ENCODE data around the gene FAM174C.
"Not testable (repeated sequence)": the region's sequence is repeated elsewhere in the genome, so short reads cannot be mapped to it uniquely, and the experiment has no call there.

Gene FAM174C

GRCh38 chr19:1316466-1316865 lies 41.1 kb downstream of the FAM174C start:
- TF ChIP-seq CTCF (IDR thresholded peaks at IDR 0.05; ENCODE audit: low read depth, low read length): no peak
- no peak overlapping the region for H3K4me3 ChIP-seq (ENCODE audit: low read depth, low read length)
- H3K27me3 ChIP-seq (ENCODE audit: insufficient read depth, low read depth, severe bottlenecking): no peaks in the 10 kb centered on the region
- H3K9me3 ChIP-seq (ENCODE audit: severe bottlenecking): no peaks in the 10 kb centered on the region
- H3K27ac ChIP-seq: no peak overlapping the region
- no peaks in the 10 kb centered on the region for H3K36me3 ChIP-seq
- no peak for DNase-seq

GRCh38 chr19:1317274-1318003 lies 42.1 kb downstream of the FAM174C start:
- no peaks in the 10 kb centered on the region for H3K27me3 ChIP-seq (ENCODE audit: insufficient read depth, low read depth, severe bottlenecking)

GRCh38 chr19:1318678-1319471 lies 43.5 kb downstream of the FAM174C start:
- no peaks in the 10 kb centered on the region for H3K27me3 ChIP-seq (ENCODE audit: insufficient read depth, low read depth, severe bottlenecking)
- no peak for TF ChIP-seq CTCF (IDR thresholded peaks at IDR 0.05; ENCODE audit: low read depth, low read length)
- peak; percentile 64 for DNase-seq
- no peaks in the 10 kb centered on the region for H3K36me3 ChIP-seq
- peak overlapping the region; percentile 11; the same call in 1 of the 2 replicates for H3K27ac ChIP-seq
- no peaks in the 10 kb centered on the region for H3K9me3 ChIP-seq (ENCODE audit: severe bottlenecking)
- peak overlapping the region; percentile 40 for H3K4me3 ChIP-seq (ENCODE audit: low read depth, low read length)

More at GRCh38 chr19:1317274-1318003, 42.1 kb downstream of the FAM174C start:
- Histone ChIP-seq H3K4me3 (ENCODE audit: low read depth, low read length) (no peak overlapping the region), H3K27ac (no peak overlapping the region), H3K36me3 (no peaks in the 10 kb centered on the region), H3K9me3 (ENCODE audit: severe bottlenecking) (no peaks in the 10 kb centered on the region)
- no peak for TF ChIP-seq CTCF (IDR thresholded peaks at IDR 0.05; ENCODE audit: low read depth, low read length)
- DNase-seq: no peak

- not testable (repeated sequence) for H3K36me3 ChIP-seq; H3K9me3 ChIP-seq (ENCODE audit: severe bottlenecking); DNase-seq; H3K27ac ChIP-seq; H3K27me3 ChIP-seq (ENCODE audit: insufficient read depth, low read depth, severe bottlenecking); H3K4me3 ChIP-seq (ENCODE audit: low read depth, low read length)
These were observed 44.9 kb downstream of the FAM174C start for GRCh38 chr19:1320282-1320650.

DNA sequence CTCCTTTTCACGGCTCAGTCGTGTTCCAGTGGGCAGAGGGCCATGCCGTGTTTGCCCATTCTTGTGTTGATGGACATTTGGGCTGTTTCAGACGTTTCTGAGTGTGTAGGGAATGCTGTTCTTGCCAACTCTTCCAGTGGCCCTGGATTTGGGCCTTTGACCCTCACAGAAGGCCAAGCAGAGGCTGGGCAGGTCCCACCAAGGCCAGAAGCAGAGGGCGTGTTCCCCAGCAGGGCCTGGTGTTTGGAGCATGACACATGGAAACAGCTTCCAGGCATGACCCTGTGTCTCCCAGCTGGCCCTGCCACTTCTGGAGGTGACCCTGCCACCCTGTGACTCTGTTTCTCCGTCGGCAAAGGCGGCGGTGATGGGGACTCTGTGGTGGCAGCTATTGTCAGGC lies 46.2 kb downstream of the FAM174C start:
- Histone ChIP-seq H3K9me3 (ENCODE audit: severe bottlenecking) (no peaks in the 10 kb centered on the region), H3K4me3 (ENCODE audit: low read depth, low read length) (no peak overlapping the region), H3K36me3 (no peaks in the 10 kb centered on the region), H3K27me3 (ENCODE audit: insufficient read depth, low read depth, severe bottlenecking) (no peaks in the 10 kb centered on the region), H3K27ac (no peak overlapping the region)
- DNase-seq: no peak
- TF ChIP-seq CTCF (IDR thresholded peaks at IDR 0.05; ENCODE audit: low read depth, low read length): no peak

- Histone ChIP-seq H3K36me3 (no peaks in the 10 kb centered on the region), H3K27me3 (ENCODE audit: insufficient read depth, low read depth, severe bottlenecking) (no peaks in the 10 kb centered on the region), H3K27ac (no peak overlapping the region), H3K4me3 (ENCODE audit: low read depth, low read length) (no peak overlapping the region), H3K9me3 (ENCODE audit: severe bottlenecking) (no peaks in the 10 kb centered on the region)
- no peak for DNase-seq
- no peak for TF ChIP-seq CTCF (IDR thresholded peaks at IDR 0.05; ENCODE audit: low read depth, low read length)
These were observed 47.1 kb downstream of the FAM174C start for GRCh38 chr19:1322198-1322981.

Measured in WERI-Rb-1 (cell line).